H9 (cell line): ENCODE data around the gene ARHGEF2. TPM values are rescaled to one million over a fixed set of nuclear protein-coding genes. Genes with fewer than 3 reads are reported as not detected.

ENCODE experiments used
- DNase-seq: peaks from one replicate; pipeline ENCODE4 v3.0.0-alpha.2; 2017
- H2AFZ ChIP-seq: one replicate; pipeline ENCODE4 v1.6.1; 2013; ENCODE audit warnings: mild to moderate bottlenecking, low read length, control low read depth, moderate library complexity
- H2AK5ac ChIP-seq: 2 replicates; pipeline ENCODE4 v1.6.1; 2013; ENCODE audit warnings: low read length, control low read depth, mixed read lengths; ENCODE audit not compliant: insufficient read length
- H2BK120ac ChIP-seq: one replicate; pipeline ENCODE4 v1.6.1; 2013; ENCODE audit warnings: low read depth, mild to moderate bottlenecking, low read length, control low read depth, inconsistent platforms; ENCODE audit not compliant: poor library complexity, severe bottlenecking
- H2BK12ac ChIP-seq: 2 replicates; pipeline ENCODE4 v1.6.1; 2013; ENCODE audit warnings: low read length, control low read depth, mixed read lengths, low read depth; ENCODE audit not compliant: insufficient read length
- H2BK15ac ChIP-seq: 2 replicates; pipeline ENCODE4 v1.6.1; 2013; ENCODE audit warnings: low read depth, low read length, control low read depth
- H2BK20ac ChIP-seq: one replicate; pipeline ENCODE4 v1.6.1; 2013; ENCODE audit warnings: low read depth, mild to moderate bottlenecking, low read length, control low read depth, inconsistent platforms; ENCODE audit not compliant: poor library complexity, severe bottlenecking
- H2BK5ac ChIP-seq: 2 replicates; pipeline ENCODE4 v1.6.1; 2013; ENCODE audit warnings: low read length, control low read depth, mixed read lengths; ENCODE audit not compliant: insufficient read length
- H3K14ac ChIP-seq: 2 replicates; pipeline ENCODE4 v1.6.1; 2013; ENCODE audit warnings: low read length, control low read depth; ENCODE audit not compliant: insufficient read depth
- H3K18ac ChIP-seq: 2 replicates; pipeline ENCODE4 v1.6.1; 2013; ENCODE audit warnings: low read depth, mild to moderate bottlenecking, mixed read lengths, low read length, control low read depth; ENCODE audit not compliant: insufficient read length
- H3K23ac ChIP-seq: 2 replicates; pipeline ENCODE4 v1.6.1; 2013; ENCODE audit warnings: low read length, control low read depth, mixed read lengths, low read depth; ENCODE audit not compliant: insufficient read length
- H3K23me2 ChIP-seq: 2 replicates; pipeline ENCODE4 v1.6.1; 2013; ENCODE audit warnings: low read depth, mild to moderate bottlenecking, mixed read lengths, low read length, control low read depth; ENCODE audit not compliant: insufficient read length, poor library complexity, severe bottlenecking
- H3K27ac ChIP-seq: 2 replicates; pipeline ENCODE4 v1.5.1; 2013; ENCODE audit warnings: low read length, control low read depth, mixed read lengths, low read depth; ENCODE audit not compliant: insufficient read length
- H3K27me3 ChIP-seq: 2 replicates; pipeline ENCODE4 v1.6.1; 2013; ENCODE audit warnings: low read length, control low read depth, inconsistent platforms; ENCODE audit not compliant: insufficient read depth
- H3K4ac ChIP-seq: 2 replicates; pipeline ENCODE4 v1.6.1; 2013; ENCODE audit warnings: low read depth, mild to moderate bottlenecking, control low read depth, inconsistent platforms, low read length, moderate library complexity
- H3K4me1 ChIP-seq: 2 replicates; pipeline ENCODE4 v1.6.1; 2013; ENCODE audit warnings: low read length, control low read depth, inconsistent platforms; ENCODE audit not compliant: insufficient read depth
- H3K4me2 ChIP-seq: 2 replicates; pipeline ENCODE4 v1.6.1; 2013; ENCODE audit warnings: low read length, control low read depth, mixed read lengths; ENCODE audit not compliant: insufficient read length, insufficient read depth
- H3K56ac ChIP-seq: 2 replicates; pipeline ENCODE4 v1.6.1; 2013; ENCODE audit warnings: low read depth, mild to moderate bottlenecking, mixed read lengths, low read length, control low read depth; ENCODE audit not compliant: insufficient read length
- H3K79me1 ChIP-seq: 2 replicates; pipeline ENCODE4 v1.6.1; 2013; ENCODE audit warnings: low read depth, mild to moderate bottlenecking, moderate library complexity, low read length, control low read depth, inconsistent platforms; ENCODE audit not compliant: insufficient read depth, poor library complexity, severe bottlenecking
- H3K79me2 ChIP-seq: 2 replicates; pipeline ENCODE4 v1.6.1; 2013; ENCODE audit warnings: low read length, control low read depth, inconsistent platforms; ENCODE audit not compliant: insufficient read depth
- H3K9ac ChIP-seq: 2 replicates; pipeline ENCODE4 v1.6.1; 2013; ENCODE audit warnings: low read length, control low read depth, mixed read lengths; ENCODE audit not compliant: insufficient read length; ENCODE audit errors: extremely low read depth
- H3K9me3 ChIP-seq: one replicate; pipeline ENCODE4 v1.6.1; 2013; ENCODE audit warnings: low read depth, low read length, inconsistent platforms; ENCODE audit not compliant: control insufficient read depth
- H3T11ph ChIP-seq: one replicate; pipeline ENCODE4 v1.6.1; 2013; ENCODE audit warnings: mild to moderate bottlenecking, low read length, control low read depth, inconsistent platforms
- H4K20me1 ChIP-seq: one replicate; pipeline ENCODE4 v1.6.1; 2013; ENCODE audit not compliant: control insufficient read depth, insufficient read length, insufficient read depth
- H4K5ac ChIP-seq: 2 replicates; pipeline ENCODE4 v1.6.1; 2013; ENCODE audit warnings: low read depth, mild to moderate bottlenecking, mixed read lengths, low read length, control low read depth; ENCODE audit not compliant: insufficient read length
- H4K8ac ChIP-seq: replicated peaks from 2 replicates; pipeline ENCODE4 v1.6.1; 2013; ENCODE audit warnings: low read length, control low read depth, mixed read lengths, low read depth; ENCODE audit not compliant: insufficient read length
- H4K91ac ChIP-seq: 2 replicates; pipeline ENCODE4 v1.6.1; 2013; ENCODE audit warnings: low read depth, mild to moderate bottlenecking, moderate library complexity, mixed read lengths, low read length, control low read depth; ENCODE audit not compliant: insufficient read length
- H3K27ac Mint-ChIP-seq, 3 experiments: 2 replicates in 2 of 3; 3 replicates in 1 of 3; pipeline ENCODE4 v1.8.0; 2020 to 2021; ENCODE audit warnings: mixed read lengths in 3 of 3, mild to moderate bottlenecking in 1 of 3, moderate library complexity in 1 of 3
- H3K27me3 Mint-ChIP-seq: 2 replicates; pipeline ENCODE4 v1.8.0; 2021; ENCODE audit warnings: low read depth, mild to moderate bottlenecking, moderate library complexity, mixed read lengths
- H3K36me3 Mint-ChIP-seq, 3 experiments: 2 replicates in 2 of 3; 3 replicates in 1 of 3; pipeline ENCODE4 v1.8.0; 2020 to 2021; ENCODE audit warnings: low read depth in 3 of 3, mixed read lengths in 3 of 3; ENCODE audit not compliant: insufficient read depth in 1 of 3
- H3K4me1 Mint-ChIP-seq, 2 experiments: 2 replicates each; pipeline ENCODE4 v1.8.0; 2020; ENCODE audit warnings: mixed read lengths in 2 of 2
- H3K4me3 Mint-ChIP-seq, 2 experiments: 2 replicates in 1 of 2; 3 replicates in 1 of 2; pipeline ENCODE4 v1.8.0; 2020 to 2021; ENCODE audit warnings: mild to moderate bottlenecking in 2 of 2, mixed read lengths in 2 of 2, moderate library complexity in 1 of 2
- H3K9me3 Mint-ChIP-seq, 2 experiments: 2 replicates in 1 of 2; 3 replicates in 1 of 2; pipeline ENCODE4 v1.8.0; 2020; ENCODE audit warnings: mild to moderate bottlenecking in 2 of 2, mixed read lengths in 2 of 2, moderate library complexity in 1 of 2
- WGBS: extraction: QIAGEN DNeasy Blood & Tissue Kit; methylation state at CpG from one replicate; pipeline ENCODE4 v1.1.7; 2013; ENCODE audit warnings: missing lambda C conversion rate, low lambda C conversion rate, mixed read lengths; ENCODE audit not compliant: insufficient read length; ENCODE audit errors: extremely low coverage; 5-methylcytosine and 5-hydroxymethylcytosine counted together
- total RNA-seq: library from RNA; stranded (reverse); gene quantifications from 2 replicates; pipeline ENCODE4 v1.2.1, GENCODE V29; 2021
- TF ChIP-seq, protein P1 (sequence below): fragments of 200-600 bp; sonication (generic); conservative IDR thresholded peaks from 3 replicates; pipeline ENCODE4 v1.8.0; 2021; ENCODE audit warnings: antibody characterized with exemption, mild to moderate bottlenecking

ARHGEF2 gene
- total RNA-seq, 1 experiment from 2014 or later = 111 TPM

- H2AFZ ChIP-seq = no peak overlapping the region
- Mint-ChIP-seq H3K4me1 (peaks cover 73 to 85% of the 10 kb centered on the region in 2 experiments), H3K9me3 (no peaks in the 10 kb centered on the region), H3K4me3 (no peak overlapping the region), H3K36me3 (peaks cover 7 to 32% (median 30%) of the 10 kb centered on the region in 3 experiments; a peak in 6 of 7 replicates), H3K27ac (no peak overlapping the region), H3K27me3 (no peaks in the 10 kb centered on the region)
- H2BK12ac ChIP-seq = no peak overlapping the region
- H3K4me2 ChIP-seq = no peak overlapping the region
- no CpG with 5 or more reads among the region's 3 CpGs for WGBS
- no peaks in the 10 kb centered on the region for H3K27me3 ChIP-seq
- no peak overlapping the region for H3K27ac ChIP-seq
- no peak overlapping the region for H4K8ac ChIP-seq
- H2BK15ac ChIP-seq = no peak overlapping the region
- H2AK5ac ChIP-seq = no peak overlapping the region
- H3K9me3 ChIP-seq = no peaks in the 10 kb centered on the region
- H3K4me1 ChIP-seq = peaks cover 20% of the 10 kb centered on the region
- no peak overlapping the region for H3K9ac ChIP-seq
- no peak overlapping the region for H2BK120ac ChIP-seq
- H3K14ac ChIP-seq = no peak overlapping the region
- H3T11ph ChIP-seq = no peak overlapping the region
- H3K18ac ChIP-seq = no peak overlapping the region
- no peak overlapping the region for H2BK20ac ChIP-seq
- H4K5ac ChIP-seq = no peak overlapping the region
- H3K4ac ChIP-seq = no peak overlapping the region
- no peak overlapping the region for H3K23ac ChIP-seq
- TF ChIP-seq, protein P1, sequence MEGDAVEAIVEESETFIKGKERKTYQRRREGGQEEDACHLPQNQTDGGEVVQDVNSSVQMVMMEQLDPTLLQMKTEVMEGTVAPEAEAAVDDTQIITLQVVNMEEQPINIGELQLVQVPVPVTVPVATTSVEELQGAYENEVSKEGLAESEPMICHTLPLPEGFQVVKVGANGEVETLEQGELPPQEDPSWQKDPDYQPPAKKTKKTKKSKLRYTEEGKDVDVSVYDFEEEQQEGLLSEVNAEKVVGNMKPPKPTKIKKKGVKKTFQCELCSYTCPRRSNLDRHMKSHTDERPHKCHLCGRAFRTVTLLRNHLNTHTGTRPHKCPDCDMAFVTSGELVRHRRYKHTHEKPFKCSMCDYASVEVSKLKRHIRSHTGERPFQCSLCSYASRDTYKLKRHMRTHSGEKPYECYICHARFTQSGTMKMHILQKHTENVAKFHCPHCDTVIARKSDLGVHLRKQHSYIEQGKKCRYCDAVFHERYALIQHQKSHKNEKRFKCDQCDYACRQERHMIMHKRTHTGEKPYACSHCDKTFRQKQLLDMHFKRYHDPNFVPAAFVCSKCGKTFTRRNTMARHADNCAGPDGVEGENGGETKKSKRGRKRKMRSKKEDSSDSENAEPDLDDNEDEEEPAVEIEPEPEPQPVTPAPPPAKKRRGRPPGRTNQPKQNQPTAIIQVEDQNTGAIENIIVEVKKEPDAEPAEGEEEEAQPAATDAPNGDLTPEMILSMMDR = no peak
- H2BK5ac ChIP-seq = no peak overlapping the region
- peaks cover 9% of the 10 kb centered on the region for H3K79me1 ChIP-seq
- H3K23me2 ChIP-seq = peaks cover 22% of the 10 kb centered on the region
- H3K79me2 ChIP-seq = peaks cover 37% of the 10 kb centered on the region
- H3K56ac ChIP-seq = no peak overlapping the region
- DNase-seq = no peak
- peaks cover 10% of the 10 kb centered on the region for H4K20me1 ChIP-seq
- H4K91ac ChIP-seq = no peak overlapping the region
These were observed 4.6 kb downstream of the ARHGEF2 start for GRCh38 chr1:155973723-155974122.
